Adrenal gland (tissue), 12 donors: ENCODE results near the gene EPPIN. TPM values are rescaled to one million over a fixed set of nuclear protein-coding genes. Genes with fewer than 3 reads are reported as not detected.

Experiments used
- DNase-seq, 7 donors: peaks; one replicate each; pipeline ENCODE4 v3.0.0-alpha.2; 2019 to 2020
- H3K27ac ChIP-seq, 5 donors: fragments of 200-600 bp; sonication (generic) in 4 of 5; 1 replicate in 3 of 5; 2 replicates in 2 of 5; pipeline versions ENCODE4 v1.5.1 to v1.8.0; 2016 to 2020; ENCODE audit warnings: mild to moderate bottlenecking in 1 of 5
- H3K27me3 ChIP-seq: fragments of 200-600 bp; 2 replicates; pipeline ENCODE4 v1.8.0; 2021
- H3K36me3 ChIP-seq, 2 donors: fragments of 200-600 bp; replicated peaks in 1 of 2; 1 replicate in 1 of 2; 2 replicates in 1 of 2; pipeline versions ENCODE4 v1.5.1 to v1.8.0; 2018 to 2022
- H3K4me1 ChIP-seq, 2 donors: fragments of 200-600 bp; replicated peaks in 1 of 2; 1 replicate in 1 of 2; 2 replicates in 1 of 2; pipeline versions ENCODE4 v1.5.1 to v1.8.0; 2018 to 2021
- H3K4me3 ChIP-seq, 4 donors: fragments of 200-600 bp; sonication (generic) in 3 of 4; one replicate each; pipeline ENCODE4 v1.5.1; 2016 to 2018
- H3K9me3 ChIP-seq, 3 donors: fragments of 200-600 bp; sonication (generic) in 1 of 3; replicated peaks in 1 of 3; 1 replicate in 2 of 3; 2 replicates in 1 of 3; pipeline versions ENCODE4 v1.5.1 to v1.8.0; 2016 to 2021
- POLR2A ChIP-seq, 2 donors: fragments of 450-650 bp; IDR thresholded peaks; one replicate each; pipeline ENCODE4 v1.6.1; 2017; ENCODE audit warnings: antibody characterized with exemption in 2 of 2, mild to moderate bottlenecking in 2 of 2, moderate library complexity in 1 of 2
- WGBS, 4 donors: extraction: QIAGEN DNeasy Blood & Tissue Kit in 2 of 4; methylation state at CpG; one replicate each; pipeline versions ENCODE4 v1.1.5 to v1.1.7; 2013 to 2017; 5-methylcytosine and 5-hydroxymethylcytosine counted together
- intact Hi-C, 2 donors: fragments of 100-400 bp; cut with DNase I; formaldehyde crosslinking; loops; one replicate each; pipeline versions ENCODE4 v1.14.1 to v1.15.0; 2022 to 2023
- polyA plus RNA-seq, 3 donors: library from polyadenylated mRNA; stranded (reverse); fragments of 200-250 nt in 2 of 3; fragments of 350-450 nt in 1 of 3; fragmentation: Illumina TruSeq in 1 of 3; extraction: RNeasy Lipid Tissue Mini Kit (QIAGEN cat#74804) in 1 of 3; gene quantifications; one replicate each; pipeline ENCODE4 v1.2.3, GENCODE V29; 2013 to 2014
- total RNA-seq, 9 donors: library from RNA; depleted of rRNA in 4 of 9; stranded (reverse); fragments of >200 nt in 4 of 9; fragments of 120-200 nt in 1 of 9; fragmentation: NEBNext Ultra II Directional in 1 of 9; extraction: Animal tissue kit (Norgen Biotek cat#: 25700) in 1 of 9; gene quantifications; one replicate each; pipeline versions ENCODE4 v1.1.0 to v1.2.4, GENCODE V29; 2013 to 2023
- TF ChIP-seq, protein P1 (sequence below), 6 experiments: fragments of 450-650 bp in 4 of 6; fragments of 200-600 bp in 2 of 6; sonication (generic) in 1 of 6; IDR thresholded peaks; 1 replicate in 5 of 6; 2 replicates in 1 of 6; pipeline versions ENCODE4 v1.5.1 to v1.8.0; 2016 to 2021; ENCODE audit warnings: antibody characterized with exemption in 6 of 6, mild to moderate bottlenecking in 2 of 6, moderate library complexity in 1 of 6
- donor health status: healthy with polysubstance abuse.
- donor health status: Bipolar disorder and iron deficiency.
- donor health status: DM: yes; HTN: yes; CAD: no.
- donor health status: DM: no; HTN: no; CAD: no.
- donor health status: DM: no; HTN: no; CAD: no.
- donor health status: DM: yes; HTN: yes; CAD: no.

EPPIN gene
- total and polyA plus RNA-seq, 12 donors, result not detected

DNA sequence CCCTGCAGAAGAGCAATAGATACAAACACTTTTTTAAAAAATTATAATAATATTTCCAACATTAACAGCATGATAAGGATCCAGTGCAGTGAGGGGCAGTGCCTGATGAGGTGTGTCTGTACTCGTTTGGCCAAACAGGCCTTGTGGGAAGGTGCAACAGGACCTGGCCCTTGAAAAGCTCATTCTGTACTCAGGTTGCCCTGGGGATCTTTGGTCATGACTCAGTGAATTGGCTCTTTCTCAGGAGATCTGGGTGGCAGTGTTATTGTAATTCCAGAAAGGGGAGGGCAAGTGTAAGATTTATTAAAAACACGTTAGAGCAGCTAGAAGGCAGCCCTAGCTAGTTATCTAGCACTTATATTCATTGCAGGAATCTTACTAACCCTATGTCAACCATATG lies 28.9 kb downstream of the EPPIN start:
- Histone ChIP-seq H3K9me3 (no peaks in the 10 kb centered on the region), H3K27me3 (peaks cover 5% of the 10 kb centered on the region), H3K4me1 (no peaks in the 10 kb centered on the region), H3K27ac (no peak overlapping the region), H3K4me3 (no peak overlapping the region), H3K36me3 (no peaks in the 10 kb centered on the region)
- peak in 1 of 7 donors; percentile 9 for DNase-seq
- TF ChIP-seq POLR2A (IDR thresholded peaks at IDR 0.05), result no peak
- TF ChIP-seq, protein P1, sequence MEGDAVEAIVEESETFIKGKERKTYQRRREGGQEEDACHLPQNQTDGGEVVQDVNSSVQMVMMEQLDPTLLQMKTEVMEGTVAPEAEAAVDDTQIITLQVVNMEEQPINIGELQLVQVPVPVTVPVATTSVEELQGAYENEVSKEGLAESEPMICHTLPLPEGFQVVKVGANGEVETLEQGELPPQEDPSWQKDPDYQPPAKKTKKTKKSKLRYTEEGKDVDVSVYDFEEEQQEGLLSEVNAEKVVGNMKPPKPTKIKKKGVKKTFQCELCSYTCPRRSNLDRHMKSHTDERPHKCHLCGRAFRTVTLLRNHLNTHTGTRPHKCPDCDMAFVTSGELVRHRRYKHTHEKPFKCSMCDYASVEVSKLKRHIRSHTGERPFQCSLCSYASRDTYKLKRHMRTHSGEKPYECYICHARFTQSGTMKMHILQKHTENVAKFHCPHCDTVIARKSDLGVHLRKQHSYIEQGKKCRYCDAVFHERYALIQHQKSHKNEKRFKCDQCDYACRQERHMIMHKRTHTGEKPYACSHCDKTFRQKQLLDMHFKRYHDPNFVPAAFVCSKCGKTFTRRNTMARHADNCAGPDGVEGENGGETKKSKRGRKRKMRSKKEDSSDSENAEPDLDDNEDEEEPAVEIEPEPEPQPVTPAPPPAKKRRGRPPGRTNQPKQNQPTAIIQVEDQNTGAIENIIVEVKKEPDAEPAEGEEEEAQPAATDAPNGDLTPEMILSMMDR (IDR thresholded peaks at IDR 0.05), result no peak
- intact Hi-C loops, result no loop called here
- 29 to 46% (median 37%) methylated on average over 2 of the region's 2 CpGs for WGBS, 4 donors

DNA sequence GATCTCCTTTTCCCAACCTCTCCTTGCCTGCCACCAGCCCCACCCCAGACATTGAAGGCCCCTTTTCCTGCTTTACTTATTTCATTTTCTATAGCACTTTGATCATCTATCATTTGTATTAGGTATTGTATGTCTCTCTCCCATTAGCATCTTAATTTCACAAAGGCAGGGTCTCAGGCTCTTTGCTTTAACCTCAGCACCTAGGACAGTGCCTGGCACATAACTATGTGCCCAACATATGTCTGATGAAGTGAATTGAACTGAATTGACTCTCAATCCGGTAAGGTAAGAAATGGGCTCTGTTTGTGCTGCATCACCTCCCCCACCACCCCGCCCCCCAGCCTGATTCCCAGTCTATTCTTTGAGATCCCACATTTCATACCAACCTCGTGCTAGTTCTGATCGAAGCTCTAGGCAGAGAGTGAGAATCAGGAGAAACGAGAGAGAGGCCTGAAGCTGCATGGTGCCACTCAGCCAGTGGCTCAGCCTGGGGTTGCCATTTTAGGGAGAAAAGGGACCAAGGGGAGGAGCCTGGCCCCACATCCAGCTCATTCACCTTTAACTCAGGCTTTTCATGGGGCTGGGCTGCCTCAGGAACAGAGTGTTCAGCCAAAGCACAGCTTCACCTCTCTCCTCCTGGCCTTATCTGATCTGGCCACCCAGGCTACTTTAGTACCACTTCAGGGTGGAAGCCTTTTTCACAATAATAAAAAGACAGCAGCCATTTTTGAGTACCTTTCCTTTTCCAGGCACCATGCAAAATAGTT lies 31.9 kb downstream of the EPPIN start, which contains the start of gene SPINT3:
Gene SPINT3 (minus strand): TSS at position 476 of the 767 bp plus-strand sequence. CDS start 14 bp downstream, at position 462.
- H3K9me3 ChIP-seq, result no peaks in the 10 kb centered on the region
- H3K27ac ChIP-seq, result no peak within 1 kb of the TSS
- H3K4me3 ChIP-seq, result no peak within 1 kb of the TSS
- no peaks in the 10 kb centered on the region for H3K4me1 ChIP-seq
- TF ChIP-seq, protein P1 (IDR thresholded peaks at IDR 0.05), result no peak
- no peak for TF ChIP-seq POLR2A (IDR thresholded peaks at IDR 0.05)
- no peak for DNase-seq
- intact Hi-C loops, result no loop called here
- peaks cover 5% of the 10 kb centered on the region for H3K27me3 ChIP-seq
- 57 to 79% (median 64%) methylated on average over 5 of the region's 5 CpGs for WGBS, 4 donors
- no peaks in the 10 kb centered on the region for H3K36me3 ChIP-seq

DNA sequence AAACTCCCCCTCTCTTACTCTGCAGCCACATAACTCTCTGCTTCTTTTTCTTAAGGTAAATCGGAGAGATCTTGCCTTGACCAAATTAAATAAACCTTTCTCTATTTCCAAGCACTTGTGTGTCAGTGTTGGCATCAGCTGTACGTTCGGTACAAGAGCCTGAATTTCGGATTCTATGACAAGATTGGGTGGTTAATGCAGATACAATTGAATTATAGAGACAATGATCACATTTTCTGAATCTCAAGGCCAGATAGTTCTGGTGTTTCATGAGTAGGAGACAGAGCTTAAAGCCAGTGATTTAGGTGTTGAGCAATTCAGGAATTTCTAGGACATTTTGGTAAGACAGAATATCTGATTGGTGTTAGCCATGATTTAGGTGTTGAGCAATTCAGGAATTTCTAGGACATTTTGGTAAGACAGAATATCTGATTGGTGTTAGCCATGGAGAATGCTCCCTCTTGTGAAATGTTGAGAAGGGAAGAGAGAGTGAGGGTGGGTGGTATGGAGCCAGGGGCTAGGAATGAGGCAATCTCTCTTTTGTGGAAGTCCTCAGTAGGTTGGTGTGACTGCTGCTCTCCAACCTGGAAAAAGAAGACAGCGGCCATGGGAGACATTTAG lies 36.8 kb downstream of the EPPIN start:
- TF ChIP-seq POLR2A (IDR thresholded peaks at IDR 0.05), result no peak
- TF ChIP-seq, protein P1 (IDR thresholded peaks at IDR 0.05), result no peak
- Histone ChIP-seq H3K9me3 (no peaks in the 10 kb centered on the region), H3K36me3 (no peaks in the 10 kb centered on the region), H3K27me3 (no peaks in the 10 kb centered on the region), H3K4me3 (no peak overlapping the region), H3K4me1 (no peaks in the 10 kb centered on the region), H3K27ac (no peak overlapping the region)
- 61 to 68% (median 65%) methylated on average over 5 of the region's 5 CpGs for WGBS, 4 donors
- DNase-seq, result no peak
- intact Hi-C loops, result no loop called here

DNA sequence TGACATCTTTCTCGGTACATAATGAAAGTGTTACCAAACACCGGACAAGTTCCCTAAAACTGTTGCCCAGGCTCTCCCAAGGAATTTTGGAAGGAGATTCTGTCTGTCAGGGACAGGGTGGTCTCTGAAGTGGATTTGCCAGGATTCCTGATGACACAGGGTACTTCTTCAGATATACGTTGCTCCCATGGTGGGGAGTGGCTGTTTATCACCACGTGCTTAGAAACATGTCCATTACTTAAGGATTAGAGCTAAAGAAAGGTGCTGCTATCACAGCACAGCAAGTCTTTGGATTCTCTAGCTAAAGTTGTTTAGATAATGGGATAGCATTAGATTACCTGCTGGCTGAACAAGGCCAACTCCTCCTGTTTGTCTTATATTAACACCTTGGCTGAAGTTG lies 38.1 kb downstream of the EPPIN start:
- Histone ChIP-seq H3K9me3 (no peaks in the 10 kb centered on the region), H3K27ac (no peak overlapping the region), H3K36me3 (no peaks in the 10 kb centered on the region), H3K4me3 (no peak overlapping the region), H3K27me3 (peaks cover 6% of the 10 kb centered on the region), H3K4me1 (no peaks in the 10 kb centered on the region)
- intact Hi-C loops, result no loop called here
- TF ChIP-seq, protein P1 (IDR thresholded peaks at IDR 0.05), result no peak
- no peak for TF ChIP-seq POLR2A (IDR thresholded peaks at IDR 0.05)
- 62 to 82% (median 71%) methylated on average over 4 of the region's 4 CpGs for WGBS, 4 donors
- no peak for DNase-seq
